Fibroblast of lung (primary cell): ENCODE results near the gene GLYR1.

ENCODE experiments used
- CTCF ChIP-seq, 2 donors: IDR thresholded peaks in 1 of 2; conservative IDR thresholded peaks in 1 of 2; 1 replicate in 1 of 2; 2 replicates in 1 of 2; pipeline ENCODE4 v1.5.1; 2011 to 2012; ENCODE audit warnings: low read length in 2 of 2, control low read depth in 1 of 2, inconsistent platforms in 1 of 2, low read depth in 1 of 2, mild to moderate bottlenecking in 1 of 2
- EZH2 ChIP-seq: IDR thresholded peaks from 2 replicates; pipeline ENCODE4 v1.5.1; 2012; ENCODE audit warnings: low read length, control low read depth, mild to moderate bottlenecking; ENCODE audit errors: missing control alignments

GRCh38 chr16:4772351-4772750 lies 74.7 kb downstream of the GLYR1 start:
- TF ChIP-seq EZH2 (no peak), CTCF (conservative IDR thresholded peaks at IDR 0.05 in 1 of 2, IDR thresholded peaks at IDR 0.05 in 1 of 2; ENCODE audit: low read depth in 1 of 2, low read length in 2 of 2) (no peak)
